ENCODE data around the gene SETBP1. TPM values are rescaled to one million over a fixed set of nuclear protein-coding genes. Genes with fewer than 3 reads are reported as not detected.

Gene SETBP1
- total and polyA plus RNA-seq, 2 of the 13 experiments (the other 11 are each of a cell fraction or from before 2014, with no cell fraction given), result 0.18 to 0.65 TPM

DNA sequence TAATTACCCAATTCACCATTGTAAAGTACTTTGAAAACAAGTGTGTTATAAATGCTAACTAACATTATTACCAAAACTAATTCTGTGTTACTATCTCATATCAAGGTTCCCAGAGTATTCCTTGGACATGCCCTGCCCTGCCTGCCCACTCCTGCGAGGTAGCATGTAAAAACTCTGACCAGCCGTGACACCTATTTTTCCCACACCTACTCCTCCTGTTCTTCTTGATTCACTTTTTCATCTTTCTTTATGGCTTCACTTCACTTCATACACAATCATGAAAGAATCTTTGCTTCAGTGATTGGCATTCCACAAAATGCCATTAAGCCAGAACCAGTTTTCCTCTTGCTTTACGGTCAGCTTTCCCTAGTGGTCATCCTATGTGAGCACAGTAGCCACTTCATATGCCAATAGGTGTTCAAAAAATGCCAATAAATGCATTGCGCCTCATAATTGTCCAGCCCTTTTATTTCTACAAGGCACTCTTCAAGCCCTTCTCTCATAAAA is 42.6 kb upstream of the SETBP1 start:
- WGBS (ENCODE audit: low lambda C conversion rate), result 50% methylated on average over 4 of the region's 4 CpGs
- no peak overlapping the region for H3K9ac ChIP-seq (ENCODE audit: insufficient read depth, low read depth, low read length)
- no peak overlapping the region for H3K27ac ChIP-seq (ENCODE audit: extremely low read length, insufficient read depth, low read length)
- H3K36me3 ChIP-seq (replicated peaks in 1 of 2; ENCODE audit: control insufficient read depth in 1 of 2, insufficient read depth in 2 of 2, low read length in 2 of 2), result no peaks in the 10 kb centered on the region
- no peak for TF ChIP-seq ZNF382 (CRISPR knock-in tag; IDR thresholded peaks at IDR 0.05; ENCODE audit: borderline replicate concordance)
- TF ChIP-seq, protein P1, sequence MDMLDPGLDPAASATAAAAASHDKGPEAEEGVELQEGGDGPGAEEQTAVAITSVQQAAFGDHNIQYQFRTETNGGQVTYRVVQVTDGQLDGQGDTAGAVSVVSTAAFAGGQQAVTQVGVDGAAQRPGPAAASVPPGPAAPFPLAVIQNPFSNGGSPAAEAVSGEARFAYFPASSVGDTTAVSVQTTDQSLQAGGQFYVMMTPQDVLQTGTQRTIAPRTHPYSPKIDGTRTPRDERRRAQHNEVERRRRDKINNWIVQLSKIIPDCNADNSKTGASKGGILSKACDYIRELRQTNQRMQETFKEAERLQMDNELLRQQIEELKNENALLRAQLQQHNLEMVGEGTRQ (IDR thresholded peaks at IDR 0.05; ENCODE audit: low read depth, low read length), result no peak
- TF ChIP-seq, protein P1 (CRISPR knock-in tag; IDR thresholded peaks at IDR 0.05; ENCODE audit: borderline replicate concordance), result no peak
- no peak for TF ChIP-seq ARHGAP35 (CRISPR knock-in tag; IDR thresholded peaks at IDR 0.05; ENCODE audit: borderline replicate concordance)
- no peak for TF ChIP-seq KLF15 (CRISPR knock-in tag; IDR thresholded peaks at IDR 0.05; ENCODE audit: borderline replicate concordance)
- TF ChIP-seq, protein P2, sequence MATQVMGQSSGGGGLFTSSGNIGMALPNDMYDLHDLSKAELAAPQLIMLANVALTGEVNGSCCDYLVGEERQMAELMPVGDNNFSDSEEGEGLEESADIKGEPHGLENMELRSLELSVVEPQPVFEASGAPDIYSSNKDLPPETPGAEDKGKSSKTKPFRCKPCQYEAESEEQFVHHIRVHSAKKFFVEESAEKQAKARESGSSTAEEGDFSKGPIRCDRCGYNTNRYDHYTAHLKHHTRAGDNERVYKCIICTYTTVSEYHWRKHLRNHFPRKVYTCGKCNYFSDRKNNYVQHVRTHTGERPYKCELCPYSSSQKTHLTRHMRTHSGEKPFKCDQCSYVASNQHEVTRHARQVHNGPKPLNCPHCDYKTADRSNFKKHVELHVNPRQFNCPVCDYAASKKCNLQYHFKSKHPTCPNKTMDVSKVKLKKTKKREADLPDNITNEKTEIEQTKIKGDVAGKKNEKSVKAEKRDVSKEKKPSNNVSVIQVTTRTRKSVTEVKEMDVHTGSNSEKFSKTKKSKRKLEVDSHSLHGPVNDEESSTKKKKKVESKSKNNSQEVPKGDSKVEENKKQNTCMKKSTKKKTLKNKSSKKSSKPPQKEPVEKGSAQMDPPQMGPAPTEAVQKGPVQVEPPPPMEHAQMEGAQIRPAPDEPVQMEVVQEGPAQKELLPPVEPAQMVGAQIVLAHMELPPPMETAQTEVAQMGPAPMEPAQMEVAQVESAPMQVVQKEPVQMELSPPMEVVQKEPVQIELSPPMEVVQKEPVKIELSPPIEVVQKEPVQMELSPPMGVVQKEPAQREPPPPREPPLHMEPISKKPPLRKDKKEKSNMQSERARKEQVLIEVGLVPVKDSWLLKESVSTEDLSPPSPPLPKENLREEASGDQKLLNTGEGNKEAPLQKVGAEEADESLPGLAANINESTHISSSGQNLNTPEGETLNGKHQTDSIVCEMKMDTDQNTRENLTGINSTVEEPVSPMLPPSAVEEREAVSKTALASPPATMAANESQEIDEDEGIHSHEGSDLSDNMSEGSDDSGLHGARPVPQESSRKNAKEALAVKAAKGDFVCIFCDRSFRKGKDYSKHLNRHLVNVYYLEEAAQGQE (IDR thresholded peaks at IDR 0.05; ENCODE audit: borderline replicate concordance in 1 of 2, low read depth in 1 of 2, low read length in 2 of 2), result no peak
- no peak for TF ChIP-seq ZNF569 (CRISPR knock-in tag; IDR thresholded peaks at IDR 0.05; ENCODE audit: borderline replicate concordance)
- TF ChIP-seq CCDC6 (CRISPR knock-in tag; IDR thresholded peaks at IDR 0.05), result no peak
- no peak for TF ChIP-seq RARA (CRISPR knock-in tag; IDR thresholded peaks at IDR 0.05)
- no peaks in the 10 kb centered on the region for H3K79me2 ChIP-seq (ENCODE audit: insufficient read depth, low read length)
- H3K4me1 ChIP-seq (ENCODE audit: insufficient read depth, low read length), result no peaks in the 10 kb centered on the region
- intact Hi-C loops (cut with micrococcal nuclease; ENCODE audit: unreplicated experiment), result no loop called here
- ATAC-seq (no peak), DNase-seq (ENCODE audit: low spot score) (no peak), FAIRE-seq (no peak)
- no peaks in the 10 kb centered on the region for H4K20me1 ChIP-seq (ENCODE audit: insufficient read depth, low read length)
- no peak overlapping the region for H2AFZ ChIP-seq (ENCODE audit: low read length)
- no peak overlapping the region for H3K4me2 ChIP-seq (ENCODE audit: low read depth, low read length)
- BruUV-seq (replicated peaks), result no TSS peak
- in situ Hi-C loops (cut with HindIII; ENCODE audit: extremely low pct_ligation_motif_present, low pct_unique_long_range_greater_than_20kb), result no loop called here
- no peak overlapping the region for H3K4me3 ChIP-seq (replicated peaks in 1 of 3; ENCODE audit: insufficient read depth in 1 of 3, low read depth in 2 of 3, low read length in 3 of 3)
- no peaks in the 10 kb centered on the region for H3K27me3 ChIP-seq (ENCODE audit: control insufficient read depth in 1 of 2, insufficient read depth in 2 of 2, low read length in 2 of 2)
- ChIA-PET POLR2A (no interaction called here), CTCF (ENCODE audit: low intra/inter-chr PET ratio, low total read pairs) (no interaction called here)
- no peaks in the 10 kb centered on the region for H3K9me3 ChIP-seq (ENCODE audit: low read length)
